ENCODE results near the gene GNG13. TPM values are rescaled to one million over a fixed set of nuclear protein-coding genes. Genes with fewer than 3 reads are reported as not detected.

GNG13 gene
- total and polyA plus RNA-seq, 2 donors (not counting 3 experiments of a cell fraction or from before 2014, with no cell fraction given), result not detected

- Histone ChIP-seq H3K9ac (replicated peaks; ENCODE audit: extremely low read depth, insufficient read depth, low read length) (no peak overlapping the region), H3K36me3 (ENCODE audit: control insufficient read depth in 2 of 2, extremely low read depth in 1 of 2, insufficient read depth in 2 of 2, low read length in 2 of 2) (no peaks in the 10 kb centered on the region), H3K9me1 (replicated peaks; ENCODE audit: control insufficient read depth, extremely low read depth, insufficient read depth, low read length) (no peaks in the 10 kb centered on the region), H3K9me3 (replicated peaks; ENCODE audit: control insufficient read depth, insufficient read depth, low read length) (no peaks in the 10 kb centered on the region), H3K4me3 (replicated peaks in 1 of 3; ENCODE audit: insufficient read depth in 1 of 3, low read depth in 1 of 3, low read length in 3 of 3) (no peak overlapping the region), H3K79me2 (ENCODE audit: control insufficient read depth, insufficient read depth, low read length) (no peaks in the 10 kb centered on the region), H3K27me3 (ENCODE audit: control insufficient read depth in 2 of 2, insufficient read depth in 2 of 2, low read length in 2 of 2) (peaks cover 11 to 18% of the 10 kb centered on the region in 2 experiments), H4K20me1 (replicated peaks; ENCODE audit: control insufficient read depth, extremely low read depth, insufficient read depth, low read length) (no peaks in the 10 kb centered on the region), H3K4me1 (ENCODE audit: control insufficient read depth, extremely low read depth, insufficient read depth, low read length) (no peaks in the 10 kb centered on the region), H3K27ac (ENCODE audit: insufficient read depth, low read depth, low read length) (no peak overlapping the region), H2AFZ (ENCODE audit: low read depth, low read length) (no peak overlapping the region), H3K4me2 (ENCODE audit: insufficient read depth, low read length) (no peak overlapping the region)
- dilution Hi-C loops (cut with MboI; ENCODE audit: extremely low pct_ligation_motif_present, low sequenced_read_pairs) (no loop called here), intact Hi-C loops (cut with micrococcal nuclease) (no loop called here)
- CTCF ChIA-PET, result no interaction called here
- FAIRE-seq, result no peak
- POLR2A ChIA-PET, result no interaction called here
- no TSS peak for BruUV-seq (replicated peaks)
- TF ChIP-seq POLR2A (IDR thresholded peaks at IDR 0.05; ENCODE audit: low read depth, low read length), result no peak
- TF ChIP-seq EZH2 (IDR thresholded peaks at IDR 0.05; ENCODE audit: borderline replicate concordance, low read depth, low read length, severe bottlenecking), result peak; percentile 34
- no peak for DNase-seq (ENCODE audit: low read depth, low spot score)
Observed at GRCh38 chr16:800834-801511, 439 bp upstream of the GNG13 start.

GRCh38 chr16:799111-799947 lies 1.2 kb downstream of the GNG13 start:
- Histone ChIP-seq H3K36me3 (ENCODE audit: control insufficient read depth in 2 of 2, extremely low read depth in 1 of 2, insufficient read depth in 2 of 2, low read length in 2 of 2) (no peaks in the 10 kb centered on the region), H3K4me2 (ENCODE audit: insufficient read depth, low read length) (no peak overlapping the region), H3K4me1 (ENCODE audit: control insufficient read depth, extremely low read depth, insufficient read depth, low read length) (no peaks in the 10 kb centered on the region), H2AFZ (ENCODE audit: low read depth, low read length) (no peak overlapping the region), H3K9ac (replicated peaks; ENCODE audit: extremely low read depth, insufficient read depth, low read length) (no peak overlapping the region), H3K79me2 (ENCODE audit: control insufficient read depth, insufficient read depth, low read length) (no peaks in the 10 kb centered on the region), H3K9me1 (replicated peaks; ENCODE audit: control insufficient read depth, extremely low read depth, insufficient read depth, low read length) (no peaks in the 10 kb centered on the region), H3K27ac (ENCODE audit: insufficient read depth, low read depth, low read length) (no peak overlapping the region), H3K9me3 (replicated peaks; ENCODE audit: control insufficient read depth, insufficient read depth, low read length) (no peaks in the 10 kb centered on the region), H3K27me3 (ENCODE audit: control insufficient read depth in 2 of 2, insufficient read depth in 2 of 2, low read length in 2 of 2) (peaks cover 11 to 18% of the 10 kb centered on the region in 2 experiments), H3K4me3 (replicated peaks in 1 of 3; ENCODE audit: insufficient read depth in 1 of 3, low read depth in 1 of 3, low read length in 3 of 3) (no peak overlapping the region), H4K20me1 (replicated peaks; ENCODE audit: control insufficient read depth, extremely low read depth, insufficient read depth, low read length) (no peaks in the 10 kb centered on the region)
- no TSS peak for BruUV-seq (replicated peaks)
- ChIA-PET CTCF (no interaction called here), POLR2A (no interaction called here)
- TF ChIP-seq GATA2 (IDR thresholded peaks at IDR 0.05; ENCODE audit: insufficient read depth, insufficient read length, low read depth, low read length) (no peak), POLR2A (IDR thresholded peaks at IDR 0.05; ENCODE audit: low read depth, low read length) (no peak), EZH2 (IDR thresholded peaks at IDR 0.05; ENCODE audit: borderline replicate concordance, low read depth, low read length, severe bottlenecking) (no peak), MAX (IDR thresholded peaks at IDR 0.05; ENCODE audit: insufficient read depth, insufficient read length) (no peak), JUN (IDR thresholded peaks at IDR 0.05; ENCODE audit: borderline replicate concordance, insufficient read depth, insufficient read length, low read depth) (no peak), POLR2AphosphoS5 (IDR thresholded peaks at IDR 0.05; ENCODE audit: insufficient read depth, low read depth, low read length) (no peak), FOS (IDR thresholded peaks at IDR 0.05; ENCODE audit: borderline replicate concordance, insufficient read depth, low read length) (no peak), MYC (IDR thresholded peaks at IDR 0.05; ENCODE audit: low read depth, low read length) (no peak)
- TF ChIP-seq, protein P1, sequence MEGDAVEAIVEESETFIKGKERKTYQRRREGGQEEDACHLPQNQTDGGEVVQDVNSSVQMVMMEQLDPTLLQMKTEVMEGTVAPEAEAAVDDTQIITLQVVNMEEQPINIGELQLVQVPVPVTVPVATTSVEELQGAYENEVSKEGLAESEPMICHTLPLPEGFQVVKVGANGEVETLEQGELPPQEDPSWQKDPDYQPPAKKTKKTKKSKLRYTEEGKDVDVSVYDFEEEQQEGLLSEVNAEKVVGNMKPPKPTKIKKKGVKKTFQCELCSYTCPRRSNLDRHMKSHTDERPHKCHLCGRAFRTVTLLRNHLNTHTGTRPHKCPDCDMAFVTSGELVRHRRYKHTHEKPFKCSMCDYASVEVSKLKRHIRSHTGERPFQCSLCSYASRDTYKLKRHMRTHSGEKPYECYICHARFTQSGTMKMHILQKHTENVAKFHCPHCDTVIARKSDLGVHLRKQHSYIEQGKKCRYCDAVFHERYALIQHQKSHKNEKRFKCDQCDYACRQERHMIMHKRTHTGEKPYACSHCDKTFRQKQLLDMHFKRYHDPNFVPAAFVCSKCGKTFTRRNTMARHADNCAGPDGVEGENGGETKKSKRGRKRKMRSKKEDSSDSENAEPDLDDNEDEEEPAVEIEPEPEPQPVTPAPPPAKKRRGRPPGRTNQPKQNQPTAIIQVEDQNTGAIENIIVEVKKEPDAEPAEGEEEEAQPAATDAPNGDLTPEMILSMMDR (IDR thresholded peaks at IDR 0.05; ENCODE audit: extremely low read depth in 1 of 2, insufficient read depth in 1 of 2, low read depth in 1 of 2, low read length in 2 of 2), result no peak
- dilution Hi-C loops (cut with MboI; ENCODE audit: extremely low pct_ligation_motif_present, low sequenced_read_pairs), result no loop called here
- DNase-seq (ENCODE audit: low read depth, low spot score) (no peak), FAIRE-seq (no peak)
- intact Hi-C loops (cut with micrococcal nuclease), result no loop called here
